ENCODE data around the gene ZNF652.

DNA sequence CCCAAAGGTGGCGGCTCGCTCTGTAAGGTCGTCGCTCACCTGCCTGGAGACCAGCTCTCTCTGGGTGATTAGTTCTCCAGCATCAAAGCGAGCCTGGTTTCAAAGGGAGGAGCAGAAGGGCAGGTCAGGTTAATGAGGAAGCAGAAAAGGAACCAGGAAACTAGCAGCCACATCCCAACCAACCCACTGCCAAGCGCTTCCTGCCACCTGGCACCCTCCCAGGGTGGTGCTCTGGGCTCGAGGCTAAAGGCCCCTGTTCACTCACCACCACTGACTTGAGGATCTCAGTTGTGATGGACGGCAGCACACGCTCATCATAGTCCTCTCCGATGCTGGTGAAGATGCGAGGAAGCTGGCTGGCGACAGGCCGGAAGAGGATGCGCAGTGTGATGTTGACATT, 47.0 kb upstream of the ZNF652 start:
- no peak for TF ChIP-seq POLR2A (IDR thresholded peaks at IDR 0.05)
- TF ChIP-seq CTCF (IDR thresholded peaks at IDR 0.05): no peak
- TF ChIP-seq POLR2AphosphoS5 (IDR thresholded peaks at IDR 0.05): no peak

Data from prostate gland (tissue), 2 donors.